HG03565 (cell line): ENCODE measurements around the gene HLA-DMB.

Experiments used
- ATAC-seq: cut with Tn5 transposase; IDR thresholded peaks from one replicate; pipeline ENCODE4 v1.9.1; 2021; ENCODE audit warnings: mild to moderate bottlenecking, moderate library complexity; ENCODE audit not compliant: unreplicated experiment

The HLA-DMB gene

DNA sequence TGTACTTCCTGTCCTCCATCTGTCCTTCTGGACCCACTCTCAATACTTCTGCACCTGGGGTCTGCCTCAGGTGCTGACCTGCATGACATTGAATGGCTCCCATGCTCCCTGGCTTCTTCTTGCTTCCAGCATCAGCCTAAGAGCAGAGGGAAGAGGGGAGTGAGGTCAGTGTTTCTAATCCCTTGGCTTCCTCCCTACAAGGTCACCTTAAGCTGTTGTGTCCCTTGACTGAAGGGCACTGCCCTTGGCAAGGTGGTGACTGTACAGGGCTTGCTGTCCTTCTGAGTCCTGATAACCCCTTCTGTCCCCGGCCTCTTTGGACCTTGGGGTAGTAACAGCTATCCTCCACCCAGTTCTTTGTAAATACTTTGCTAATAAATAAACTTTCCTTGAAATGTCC, 9.6 kb downstream of the HLA-DMB start:
- ATAC-seq, result no peak

DNA sequence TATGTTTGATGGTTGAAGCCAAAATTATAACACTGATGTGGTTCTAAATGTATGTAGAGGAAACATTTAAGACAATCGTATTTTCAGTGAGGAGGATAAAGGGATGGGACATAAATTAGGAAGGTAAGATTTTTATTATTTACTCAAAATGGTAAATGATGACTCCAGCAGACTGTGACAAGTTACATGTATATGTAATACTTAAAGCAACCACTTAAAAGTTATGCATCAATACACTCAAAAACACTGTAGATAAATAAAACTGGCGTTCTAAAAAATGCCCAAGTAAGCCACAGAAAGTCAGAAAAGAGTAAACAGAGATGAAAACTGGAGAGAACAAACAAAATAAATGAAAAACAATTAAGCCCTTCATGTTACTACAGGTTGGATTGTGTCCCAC, 18.7 kb downstream of the HLA-DMB start:
- no peak for ATAC-seq

DNA sequence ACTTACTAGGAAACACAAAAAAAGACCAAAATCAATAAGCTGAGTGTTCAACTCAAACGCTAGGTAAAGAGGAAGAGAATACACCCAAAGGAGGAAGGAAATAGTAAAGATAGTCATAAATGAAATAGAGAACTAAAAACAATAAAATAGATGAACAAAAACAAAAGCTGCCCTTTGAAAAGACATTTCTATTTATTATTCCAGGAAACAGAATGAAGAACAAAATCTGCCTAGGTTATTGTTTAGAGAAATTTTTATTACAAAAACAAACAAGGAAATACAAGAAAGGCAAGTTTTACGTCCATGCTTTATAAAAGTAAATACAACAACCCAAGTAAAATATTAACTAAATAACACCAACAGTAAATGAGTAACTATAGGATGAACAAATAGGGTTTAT, 20.1 kb downstream of the HLA-DMB start:
- no peak for ATAC-seq

DNA sequence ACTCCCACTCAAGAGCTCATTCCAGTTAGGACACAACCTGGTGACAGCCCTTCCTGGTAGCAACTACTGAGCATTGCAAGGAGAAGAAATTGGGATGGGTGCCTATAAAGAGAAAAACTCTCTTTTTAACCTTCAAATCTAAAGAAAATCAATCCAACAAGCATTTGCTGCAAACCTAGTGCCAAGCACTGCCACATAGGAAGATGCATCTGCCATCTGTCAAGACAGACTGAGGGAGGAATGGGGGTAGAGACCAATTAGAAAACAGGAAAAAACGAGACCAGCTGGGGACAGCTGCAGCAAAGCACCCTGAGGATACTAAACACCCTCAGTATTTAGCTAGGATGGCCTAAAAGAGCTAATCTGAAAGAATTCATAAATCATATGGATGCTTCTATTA, 27.9 kb downstream of the HLA-DMB start:
- no peak for ATAC-seq

DNA sequence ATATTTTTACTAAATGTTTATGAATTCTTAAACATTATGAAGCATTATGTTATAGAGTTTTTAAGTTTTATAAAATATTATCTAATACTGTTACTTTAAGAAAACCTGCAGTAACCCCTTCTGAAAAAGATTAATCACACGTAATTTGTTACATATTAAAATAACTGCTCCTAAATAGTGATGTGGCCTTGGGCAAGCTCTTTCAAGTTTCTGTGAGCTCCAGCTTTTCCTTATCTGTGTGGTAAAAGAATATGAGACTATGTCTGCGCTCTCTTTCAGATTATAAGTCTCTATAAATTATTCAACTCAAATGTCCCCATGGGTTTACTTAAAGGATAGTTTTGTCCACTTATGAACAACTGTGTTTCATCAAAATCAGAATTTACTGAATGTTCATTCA, 31.9 kb downstream of the HLA-DMB start:
- no peak for ATAC-seq

DNA sequence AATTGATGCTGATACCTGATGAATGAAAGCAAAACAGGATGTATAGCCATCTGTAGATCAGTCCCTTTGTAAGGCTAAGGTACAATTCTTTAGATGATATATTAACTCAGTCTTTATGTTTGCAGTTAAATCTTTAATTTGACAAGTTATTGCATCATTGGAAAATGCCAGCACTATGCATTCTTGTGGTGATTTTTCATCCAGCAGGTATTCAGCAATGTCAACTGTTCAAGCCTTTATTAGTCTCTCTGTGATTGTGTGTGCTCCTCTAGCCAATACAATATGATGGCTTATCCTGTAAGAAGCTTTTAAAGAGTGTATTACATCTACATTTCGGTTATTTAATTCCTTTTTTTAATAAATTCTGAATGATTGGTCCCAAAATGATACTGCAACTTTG, 34.3 kb downstream of the HLA-DMB start:
- ATAC-seq, result no peak

DNA sequence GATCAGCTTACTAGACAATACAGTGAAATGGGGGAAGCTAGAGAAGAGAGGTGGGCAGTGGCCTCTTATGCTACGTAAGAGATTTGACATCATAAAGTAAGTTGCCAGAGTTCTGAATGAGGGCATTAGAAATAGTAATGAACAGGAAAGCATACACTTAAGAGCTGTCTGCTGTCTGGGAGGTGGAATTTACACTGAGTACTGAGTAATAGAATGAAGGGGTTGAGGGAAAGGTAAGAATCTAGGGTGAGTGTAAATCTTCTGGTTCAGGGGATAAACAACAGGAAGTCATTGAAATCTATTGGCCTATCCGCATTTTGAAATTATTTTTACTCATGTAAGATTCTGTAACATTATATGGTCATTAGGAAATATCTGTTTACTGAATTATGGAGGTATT, 35.8 kb downstream of the HLA-DMB start:
- ATAC-seq, result no peak

DNA sequence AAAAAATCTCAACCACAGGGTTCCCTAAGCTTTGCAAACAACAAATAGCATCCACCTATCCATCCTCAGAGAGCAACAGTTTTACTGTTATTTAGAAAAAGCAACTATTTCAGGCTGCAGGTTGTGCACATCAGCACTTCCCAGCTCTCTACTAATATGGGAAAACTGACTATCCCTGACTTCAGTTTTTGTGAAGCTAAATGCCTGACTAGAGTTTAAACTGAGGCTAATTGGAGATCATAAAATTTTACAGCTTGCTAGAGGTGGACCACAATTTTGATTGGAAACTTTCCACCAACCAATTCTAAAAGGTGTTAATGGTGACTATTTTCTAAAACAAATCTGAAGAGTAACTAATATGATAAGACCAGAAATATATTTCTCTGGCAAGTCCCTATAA, 36.9 kb downstream of the HLA-DMB start:
- ATAC-seq, result no peak

DNA sequence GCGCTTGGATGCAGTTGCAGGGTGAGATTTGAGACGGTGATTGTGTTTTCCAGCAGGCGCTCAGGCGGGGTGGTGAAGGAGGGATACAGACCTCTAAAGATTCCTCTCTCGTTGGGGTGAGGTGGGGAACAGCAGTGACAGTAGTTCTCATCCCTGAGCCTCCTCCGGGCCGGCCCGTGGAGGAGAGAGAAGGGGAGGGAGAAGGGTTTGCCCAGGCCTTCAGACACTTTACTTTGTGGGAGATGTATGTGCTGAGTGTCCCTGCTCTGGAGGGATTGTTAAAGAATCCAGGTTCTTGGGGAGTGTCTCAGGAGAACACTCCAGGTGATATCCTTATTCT, 45.9 kb downstream of the HLA-DMB start:
- peak; percentile 4 for ATAC-seq

DNA sequence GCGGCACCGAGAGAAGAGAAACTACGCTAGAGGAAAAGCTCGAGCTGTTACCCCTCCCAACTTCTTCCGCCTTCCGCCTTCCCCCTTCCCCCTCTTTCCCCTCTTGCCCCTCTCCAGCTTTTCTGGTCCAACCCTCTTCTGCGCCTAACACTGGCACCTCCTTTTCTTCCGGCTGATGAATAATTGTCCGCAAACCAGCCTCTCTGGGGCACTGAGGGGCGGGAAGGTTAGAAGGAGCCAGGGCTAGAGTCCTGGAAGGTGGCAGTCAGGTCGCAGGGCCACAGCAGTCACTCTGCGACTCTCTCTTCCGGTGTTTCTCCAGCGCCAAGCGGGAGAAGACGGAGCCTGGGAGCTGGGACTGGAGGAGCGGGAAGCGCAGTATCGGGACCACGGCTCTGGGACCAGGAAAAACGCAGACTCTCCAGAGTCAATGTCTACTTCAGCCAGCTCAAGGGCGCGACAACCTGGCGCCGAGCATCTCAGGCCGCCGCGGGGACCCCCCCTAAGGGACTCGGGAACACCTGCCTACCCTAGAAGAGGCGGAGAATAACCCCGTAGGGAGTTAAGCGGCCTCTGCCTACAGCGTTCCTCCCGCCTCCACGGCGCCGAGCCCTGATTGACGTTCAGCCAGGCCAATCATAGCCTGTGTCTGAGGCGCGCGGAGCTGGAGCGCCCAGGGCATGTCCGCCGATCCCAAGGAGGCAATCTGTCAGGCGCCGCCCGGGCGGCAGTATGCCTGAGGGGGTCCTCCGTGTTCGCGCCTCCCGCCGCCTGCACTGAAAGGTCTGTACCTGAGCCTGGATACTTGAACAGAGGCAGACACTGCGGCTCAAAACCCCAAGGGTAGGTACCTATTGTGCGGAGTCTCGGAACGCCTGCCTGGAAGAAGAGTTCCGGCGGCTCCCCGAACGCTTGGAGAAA, 46.5 kb downstream of the HLA-DMB start:
- ATAC-seq, result peak; percentile 91

DNA sequence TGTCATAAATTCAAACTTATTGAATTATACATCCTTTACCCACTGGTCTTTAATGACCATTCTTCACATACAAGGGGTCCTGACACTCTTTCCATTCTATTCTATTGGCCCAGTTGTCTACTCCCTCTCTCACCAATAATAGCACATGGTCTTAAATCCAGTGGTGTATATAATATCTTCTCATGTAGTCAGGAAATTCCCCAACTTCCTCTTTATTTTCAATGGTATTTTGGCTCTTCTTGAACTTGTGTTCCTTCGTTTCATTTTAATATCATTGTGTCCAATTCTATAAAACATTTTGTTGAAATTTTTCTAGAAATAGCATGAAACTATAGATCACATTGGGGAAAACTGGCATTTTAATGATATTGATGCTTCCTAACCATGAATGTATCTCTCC, 50.0 kb downstream of the HLA-DMB start:
- ATAC-seq, result no peak

DNA sequence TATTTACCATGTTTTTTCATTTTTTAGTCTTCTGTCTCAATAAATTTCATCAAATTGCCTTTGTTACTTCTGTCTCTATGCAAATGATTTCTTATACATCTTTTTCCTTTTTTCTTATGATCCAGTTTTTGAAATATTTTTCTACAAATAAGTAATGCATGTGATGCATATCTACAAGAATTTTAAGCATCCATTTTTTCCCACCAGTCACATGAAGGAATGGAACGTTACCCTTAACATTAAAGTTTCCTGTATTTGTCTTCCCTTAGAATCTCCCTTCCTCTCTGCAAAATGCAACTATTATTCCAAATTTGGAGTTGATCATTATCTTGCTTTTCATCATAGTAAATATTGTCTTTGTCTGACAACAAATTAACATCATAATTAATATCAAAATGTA, 51.3 kb downstream of the HLA-DMB start:
- no peak for ATAC-seq

DNA sequence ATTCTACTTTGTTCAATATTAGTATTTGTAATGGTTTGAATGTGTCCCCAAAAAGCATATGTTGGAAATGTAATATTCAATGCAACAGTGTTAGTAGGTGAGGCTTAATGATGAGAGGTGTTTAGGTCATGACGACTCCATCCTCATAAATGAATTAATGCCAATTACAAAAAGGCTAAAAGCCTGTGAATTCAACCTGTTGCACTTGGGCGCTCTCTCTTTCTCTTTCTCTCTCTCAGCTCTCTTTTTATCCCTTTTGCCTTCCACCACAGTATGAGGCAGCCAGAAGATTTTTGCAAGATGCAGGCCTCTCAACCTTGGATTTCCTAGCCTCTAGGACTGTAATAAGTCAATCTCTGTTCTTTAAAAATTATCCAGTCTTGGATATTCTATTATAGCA, 52.3 kb downstream of the HLA-DMB start:
- ATAC-seq, result no peak

DNA sequence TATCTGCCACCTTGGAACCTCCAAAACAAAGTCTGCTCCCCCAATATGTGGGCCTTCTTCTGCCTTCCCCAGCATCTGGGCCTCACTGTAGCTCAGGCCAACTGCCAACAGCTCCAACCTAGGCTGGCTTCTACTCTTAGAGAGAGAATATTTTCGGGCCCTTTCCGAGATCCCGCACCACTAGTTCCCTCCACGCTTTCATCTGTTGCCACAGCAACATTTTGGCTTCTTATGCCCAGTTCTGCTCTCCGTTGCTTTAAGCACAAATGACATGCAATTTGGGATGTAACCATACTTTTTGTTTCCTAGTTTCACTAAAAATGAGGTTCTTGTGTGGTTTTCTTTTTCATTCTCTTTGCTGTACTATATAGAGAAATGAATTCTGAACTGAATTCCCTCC, 53.2 kb downstream of the HLA-DMB start:
- no peak for ATAC-seq

DNA sequence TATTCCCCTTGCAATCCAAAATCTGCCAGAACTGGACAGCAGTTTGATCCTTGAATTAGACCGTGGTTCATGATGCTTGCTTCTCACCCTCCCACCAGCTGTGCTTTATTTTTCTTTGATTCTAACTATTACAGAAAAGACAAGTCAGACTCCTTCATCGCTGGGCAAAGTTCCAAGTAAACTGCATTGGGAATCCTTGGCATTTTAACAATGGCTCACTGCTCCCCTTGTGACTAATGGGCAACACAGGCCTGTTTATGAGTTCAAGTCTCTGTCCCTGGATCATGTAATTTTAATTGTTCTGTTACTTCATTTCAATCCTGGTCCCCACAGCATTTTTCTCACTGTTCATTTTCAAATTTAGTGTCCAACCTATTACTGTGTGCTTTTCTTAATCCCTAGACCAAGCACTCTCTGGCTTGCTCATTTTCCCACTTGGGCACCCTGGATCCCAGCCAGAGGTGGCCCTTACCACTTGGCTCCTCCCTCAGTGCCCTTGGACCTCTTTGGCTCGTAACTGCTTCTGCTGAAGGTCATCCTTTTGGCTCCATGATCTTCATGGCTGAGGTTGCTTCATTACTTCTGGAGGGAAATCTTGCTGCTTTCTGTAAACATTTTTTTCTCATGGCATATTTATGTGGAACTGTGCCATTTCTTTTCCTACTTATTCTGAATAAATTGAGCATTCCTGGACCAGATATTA, 54.0 kb downstream of the HLA-DMB start:
- no peak for ATAC-seq

DNA sequence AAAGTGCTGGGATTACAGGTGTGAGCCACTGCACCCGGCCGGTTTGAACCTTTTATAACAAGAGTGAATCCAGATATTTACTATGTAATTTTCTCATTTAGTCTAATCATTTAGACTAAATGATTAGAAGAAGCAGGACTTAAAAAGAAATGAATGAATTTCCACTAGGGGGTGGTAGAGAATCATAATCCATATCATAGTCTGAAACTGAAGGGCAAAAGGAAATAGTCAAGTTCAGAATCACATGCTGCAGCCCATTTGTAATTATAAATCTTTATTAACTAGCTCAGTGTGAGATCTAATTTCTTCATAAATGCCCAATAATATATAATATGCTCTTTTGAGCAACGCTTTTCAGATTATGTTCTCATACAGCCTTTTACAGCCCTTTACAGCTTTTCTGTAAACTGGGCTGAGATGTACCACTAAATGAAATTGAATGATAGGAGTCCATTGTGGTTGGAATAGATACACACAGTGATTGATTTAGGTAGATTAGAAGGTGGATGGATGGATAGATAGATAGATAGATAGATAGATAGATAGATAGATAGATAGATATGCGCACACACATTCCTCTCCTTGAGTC, 55.0 kb downstream of the HLA-DMB start:
- no peak for ATAC-seq
